Activated CD8-positive, alpha-beta memory T cell treated with anti-CD3 and anti-CD28 coated beads, Interleukin-2, amount 50 U/mL, for 24 hours (primary cell): Measurements from ENCODE around the gene SYNDIG1.

Source experiments
- DNase-seq: peaks from one replicate; pipeline ENCODE4 v3.0.0-alpha.2; 2020; ENCODE audit errors: extremely low read depth

Gene SYNDIG1

DNA sequence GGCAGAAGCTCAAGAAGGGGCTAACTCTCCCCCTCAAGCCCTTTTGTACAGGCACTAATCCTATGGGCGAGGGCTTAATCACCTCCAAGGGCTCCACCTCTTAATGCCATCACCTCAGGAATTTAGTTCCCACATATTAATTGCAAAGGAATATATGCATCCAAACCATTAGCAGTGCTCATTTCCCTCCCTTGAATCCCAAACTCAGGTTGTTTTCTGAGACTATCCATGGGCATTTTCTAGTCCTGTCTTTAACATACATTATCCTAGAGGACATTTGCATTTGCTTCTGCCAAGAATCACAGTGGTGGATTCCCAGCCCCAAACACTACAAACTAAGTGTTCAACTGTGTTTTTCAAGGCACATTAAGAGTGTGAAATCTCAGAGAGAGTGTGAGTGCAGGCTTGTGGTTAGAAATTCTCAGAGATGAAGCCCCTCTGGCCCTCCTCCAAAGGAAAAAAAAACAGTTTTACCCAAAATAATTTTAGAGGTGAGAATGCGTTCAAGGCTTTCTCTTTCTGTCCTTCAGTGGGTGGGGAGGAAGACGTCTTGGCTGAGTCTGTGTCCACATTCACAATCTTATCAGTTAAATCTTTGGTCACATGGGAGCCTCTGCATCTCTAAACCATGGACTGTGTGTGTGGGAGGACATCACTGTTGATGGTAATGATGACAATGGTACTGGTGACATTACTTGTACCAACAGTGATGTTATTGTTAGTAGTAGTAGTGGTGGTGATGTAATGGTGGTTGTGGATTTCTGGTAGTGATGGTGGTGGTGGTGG is 59.3 kb downstream of the SYNDIG1 start:
- no peak for DNase-seq

DNA sequence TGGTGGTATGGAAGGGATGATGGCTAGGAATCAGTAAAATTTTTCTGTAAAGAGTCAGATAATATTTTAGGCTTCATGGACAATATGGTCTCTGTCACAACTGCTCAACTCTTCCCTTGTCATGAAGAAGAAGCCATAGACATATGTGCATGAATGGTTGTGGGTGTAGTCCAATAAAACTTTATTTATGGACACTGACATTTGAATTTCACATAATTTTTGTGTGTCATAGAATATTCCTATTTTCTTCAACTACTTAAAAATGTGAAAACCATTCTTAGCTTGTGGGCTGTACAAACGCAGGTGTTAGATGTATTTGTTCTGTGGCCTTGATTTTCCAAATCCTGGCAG is 59.9 kb downstream of the SYNDIG1 start:
- no peak for DNase-seq

DNA sequence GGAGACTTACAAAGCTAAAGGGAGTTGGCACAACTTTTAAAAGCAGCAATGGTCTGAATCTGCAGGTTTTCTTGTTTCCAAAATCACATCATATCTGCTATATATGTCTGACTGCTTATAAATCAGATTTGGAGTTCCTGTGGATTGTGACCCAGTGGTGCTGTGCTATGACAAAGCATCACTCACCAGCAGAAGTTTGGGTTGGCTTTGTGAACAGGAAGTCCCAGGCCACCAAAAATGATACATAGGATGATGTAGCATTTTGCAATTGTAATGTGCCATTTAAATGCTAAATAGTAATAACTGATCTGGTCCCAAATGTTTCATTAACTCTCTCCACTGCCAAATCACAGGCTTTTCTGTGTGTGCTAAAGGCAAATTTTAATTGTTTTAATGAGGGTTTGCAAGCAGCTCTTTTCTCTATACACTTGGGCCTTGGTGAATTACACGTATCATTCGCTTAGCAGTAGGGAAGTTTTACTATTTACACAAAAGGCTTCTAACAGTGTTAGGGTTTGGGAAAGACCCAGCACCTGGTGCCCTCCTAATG is 60.8 kb downstream of the SYNDIG1 start:
- DNase-seq = no peak

DNA sequence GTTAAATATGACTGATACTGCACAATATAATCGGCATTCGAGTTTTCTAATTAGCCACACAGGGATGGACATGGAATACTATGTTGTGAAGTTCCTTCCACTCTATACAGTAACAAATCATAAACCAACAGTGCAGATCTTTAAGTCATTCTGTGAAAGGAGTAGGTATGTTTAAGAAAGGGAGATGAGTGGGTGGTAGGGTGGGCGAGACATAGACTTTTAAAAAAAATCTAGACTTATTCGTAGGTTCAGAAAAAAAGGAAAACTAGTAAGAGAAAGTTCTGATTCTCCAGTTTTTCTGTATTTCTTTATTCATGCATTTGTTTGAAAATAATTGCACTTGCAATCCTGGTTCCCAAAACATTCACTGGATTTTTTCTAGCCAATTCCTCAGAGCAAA is 61.8 kb downstream of the SYNDIG1 start:
- DNase-seq = no peak

DNA sequence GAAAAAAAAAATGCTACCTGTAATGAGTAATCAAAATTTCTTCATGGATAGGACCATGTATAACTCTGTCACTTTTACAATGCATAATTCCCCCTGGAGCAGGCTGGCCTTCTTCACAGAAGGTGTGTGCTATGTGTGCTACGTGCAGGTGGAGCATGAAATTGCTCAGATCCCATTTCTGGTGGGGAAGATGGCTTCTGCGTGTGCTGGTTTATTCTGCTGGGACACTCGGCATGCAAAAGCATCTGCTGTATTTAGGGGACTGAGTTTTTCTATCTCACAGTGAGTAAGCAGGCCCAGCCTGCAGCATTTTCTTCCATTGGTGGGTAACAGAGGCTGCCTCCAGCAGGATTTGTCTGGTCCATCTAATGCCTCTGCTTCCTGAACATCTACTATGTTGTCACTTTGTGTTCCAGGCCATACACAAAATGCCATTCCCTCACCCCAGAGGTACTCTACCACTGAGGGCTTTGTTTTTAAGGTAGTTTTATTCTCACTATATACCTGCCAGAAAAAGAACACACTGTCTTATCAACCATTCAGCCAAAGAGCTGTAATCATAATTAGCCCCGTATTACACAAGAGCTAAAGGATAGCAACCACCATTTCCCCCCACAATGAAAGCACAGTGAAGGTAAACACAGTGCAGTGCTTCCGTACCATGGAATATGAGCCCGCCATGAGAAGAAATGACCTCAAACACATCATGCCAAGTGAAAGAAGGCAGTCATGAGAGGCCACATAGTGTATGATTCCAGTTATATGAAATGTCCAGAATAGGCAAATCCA is 62.4 kb downstream of the SYNDIG1 start:
- no peak for DNase-seq

DNA sequence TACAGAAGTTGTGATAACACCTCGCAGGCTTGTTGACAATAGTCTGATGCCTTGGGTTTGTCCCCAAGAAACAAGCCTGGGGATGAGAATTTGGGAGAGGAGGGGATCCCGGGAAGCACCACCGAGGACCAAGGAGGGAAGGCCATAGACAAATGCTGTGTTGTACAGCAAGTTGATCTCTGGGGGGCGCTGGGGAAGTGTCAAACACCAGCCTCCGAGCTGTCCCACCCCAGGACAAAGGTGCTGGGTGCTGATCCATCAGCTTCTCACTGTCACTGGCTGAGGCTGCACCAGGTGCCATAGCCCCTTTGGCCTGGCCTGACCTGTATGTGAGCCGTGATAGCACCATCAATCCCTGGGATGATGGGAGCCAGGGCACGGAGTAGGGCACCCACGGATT is 64.0 kb downstream of the SYNDIG1 start:
- no peak for DNase-seq

DNA sequence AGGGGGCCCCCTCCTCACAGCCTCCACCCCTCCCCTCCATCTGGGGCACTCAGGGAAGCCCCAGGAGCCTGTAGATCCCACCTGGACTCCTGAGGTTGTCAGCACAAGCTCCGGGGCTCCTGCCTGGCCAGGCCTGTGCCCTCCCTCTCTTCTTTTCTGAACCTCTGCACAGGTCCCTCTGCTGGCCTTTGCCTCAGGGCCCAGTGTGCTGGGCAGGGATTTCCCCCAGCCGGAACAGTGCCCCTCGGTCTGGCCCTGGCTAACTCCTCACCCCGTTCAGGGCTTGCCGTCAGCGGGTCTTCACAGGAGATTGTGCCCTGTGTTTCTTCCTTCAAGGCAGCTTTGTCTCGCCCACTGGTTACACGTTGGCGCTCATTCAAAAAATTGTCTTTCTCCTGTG is 64.9 kb downstream of the SYNDIG1 start:
- DNase-seq = no peak

DNA sequence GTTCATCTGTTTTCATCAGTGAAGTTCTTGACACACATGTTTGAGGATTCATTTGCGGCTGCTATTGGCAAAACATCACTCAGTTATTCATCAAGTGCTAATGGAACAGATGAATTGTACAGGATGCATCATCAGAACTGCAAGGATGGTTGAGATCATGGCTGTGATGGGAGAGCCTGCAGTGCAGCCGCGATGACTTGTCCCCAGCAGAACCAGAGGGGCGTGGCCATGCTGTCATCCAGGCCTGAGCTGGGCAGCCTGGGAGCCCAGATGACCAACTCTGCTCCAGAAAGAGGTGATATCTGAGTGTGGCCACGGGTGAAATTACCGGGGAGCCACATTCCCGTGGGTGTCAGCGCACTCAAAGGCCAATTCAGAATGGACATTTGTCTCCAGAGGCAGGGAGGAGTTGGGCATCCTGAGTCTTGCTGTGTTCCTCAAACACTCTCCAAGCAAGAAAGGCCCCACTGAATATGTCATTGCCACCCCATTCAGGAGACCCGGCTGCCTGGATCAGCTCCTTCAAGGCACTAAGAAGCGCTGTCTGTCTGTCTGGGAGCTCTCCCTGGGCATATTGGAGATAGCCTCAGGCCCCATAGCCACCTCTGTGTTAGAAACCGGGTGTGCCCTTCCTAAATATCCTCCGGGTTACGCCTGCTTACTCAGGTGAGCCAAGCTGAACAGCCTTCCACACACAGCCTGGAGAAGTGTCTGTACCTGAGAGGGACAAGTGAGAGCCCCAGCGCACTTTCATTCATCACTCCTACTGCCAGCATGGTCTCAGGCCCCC is 66.7 kb downstream of the SYNDIG1 start:
- no peak for DNase-seq

DNA sequence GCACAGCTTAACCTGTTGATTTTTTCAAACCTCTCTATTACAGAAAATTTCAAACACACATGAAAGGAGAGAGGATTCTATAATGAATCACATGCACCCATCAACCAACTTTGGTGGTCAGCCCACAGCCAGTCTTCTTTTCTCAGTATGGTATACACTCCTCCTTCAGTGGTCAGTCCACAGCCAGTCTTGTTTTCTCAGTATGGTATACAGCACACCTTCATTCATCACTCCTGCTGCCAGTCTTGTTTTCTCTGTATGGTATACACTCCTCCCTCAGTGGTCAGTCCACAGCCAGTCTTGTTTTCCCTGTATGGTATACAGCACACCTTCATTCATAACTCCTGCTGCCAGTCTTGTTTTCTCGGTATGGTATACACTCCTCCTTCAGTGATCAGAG is 67.8 kb downstream of the SYNDIG1 start:
- DNase-seq = no peak

DNA sequence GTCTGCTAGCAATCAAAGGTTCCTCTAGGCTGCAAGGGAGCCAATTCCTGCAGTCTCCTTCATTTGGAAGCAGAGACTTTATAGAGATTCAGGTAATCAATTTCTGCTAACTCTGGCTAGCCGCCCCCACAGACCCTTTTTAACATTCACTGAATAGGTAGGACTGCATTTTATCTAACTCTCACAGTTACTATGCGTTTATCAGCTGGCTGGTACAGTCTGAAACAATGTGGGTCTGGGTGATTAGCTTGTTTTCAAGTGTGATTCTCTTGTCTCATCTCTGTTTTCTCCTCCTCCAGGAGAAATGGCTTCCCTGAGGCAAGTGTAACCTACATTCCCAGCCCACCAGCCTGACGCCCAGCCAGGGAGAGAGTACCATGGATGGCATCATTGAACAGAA is 73.3 kb downstream of the SYNDIG1 start:
- DNase-seq = no peak

DNA sequence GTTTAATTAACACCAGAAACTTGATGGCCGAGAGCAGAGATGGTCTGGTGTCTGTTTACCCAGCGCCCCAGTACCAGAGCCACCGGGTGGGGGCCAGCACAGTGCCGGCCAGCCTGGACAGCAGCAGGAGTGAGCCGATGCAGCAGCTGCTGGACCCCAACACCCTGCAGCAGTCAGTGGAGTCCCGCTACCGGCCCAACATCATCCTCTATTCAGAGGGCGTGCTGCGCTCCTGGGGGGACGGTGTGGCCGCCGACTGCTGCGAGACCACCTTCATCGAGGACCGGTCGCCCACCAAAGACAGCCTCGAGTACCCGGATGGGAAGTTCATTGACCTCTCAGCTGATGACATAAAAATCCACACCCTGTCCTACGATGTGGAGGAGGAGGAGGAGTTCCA is 73.7 kb downstream of the SYNDIG1 start:
- no peak for DNase-seq

DNA sequence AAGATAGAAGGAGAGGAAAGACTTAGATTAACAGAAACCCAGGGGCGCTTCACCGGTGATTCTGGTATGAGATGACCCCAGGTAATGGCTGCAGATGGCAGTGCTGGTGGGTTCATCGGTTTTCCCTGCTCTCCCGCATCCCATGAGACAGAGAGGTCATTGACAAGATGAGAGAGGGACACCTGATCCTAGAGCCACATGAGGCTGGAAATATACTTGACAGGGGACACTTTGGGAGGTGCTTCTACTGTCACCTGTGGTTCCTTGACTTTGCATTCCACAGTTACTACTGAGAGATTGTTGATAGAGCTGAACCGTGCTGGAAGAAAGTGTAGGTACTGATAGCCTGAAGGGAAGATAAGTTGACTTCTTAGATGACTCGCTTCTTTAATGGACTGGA is 74.3 kb downstream of the SYNDIG1 start:
- no peak for DNase-seq

DNA sequence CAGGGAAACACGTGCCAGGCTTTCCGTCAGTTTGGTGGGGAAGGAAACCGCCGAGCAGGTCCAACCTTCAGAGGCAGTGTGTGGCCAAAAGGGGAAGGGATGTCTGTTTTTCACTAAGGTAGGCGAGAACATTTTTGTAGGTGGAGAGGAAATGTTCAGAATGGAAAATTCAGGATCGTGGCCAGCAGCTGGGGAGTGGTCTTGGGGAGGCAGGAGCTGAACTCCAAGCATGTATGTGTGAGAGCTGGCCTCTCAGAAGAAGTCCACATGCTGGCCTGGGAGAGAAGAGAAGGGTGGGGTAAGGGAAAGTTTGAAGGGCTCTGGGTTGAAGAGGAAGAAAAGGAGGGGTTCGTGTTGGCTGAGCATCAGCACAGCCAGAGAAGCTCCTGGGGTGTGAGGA is 74.9 kb downstream of the SYNDIG1 start:
- no peak for DNase-seq

DNA sequence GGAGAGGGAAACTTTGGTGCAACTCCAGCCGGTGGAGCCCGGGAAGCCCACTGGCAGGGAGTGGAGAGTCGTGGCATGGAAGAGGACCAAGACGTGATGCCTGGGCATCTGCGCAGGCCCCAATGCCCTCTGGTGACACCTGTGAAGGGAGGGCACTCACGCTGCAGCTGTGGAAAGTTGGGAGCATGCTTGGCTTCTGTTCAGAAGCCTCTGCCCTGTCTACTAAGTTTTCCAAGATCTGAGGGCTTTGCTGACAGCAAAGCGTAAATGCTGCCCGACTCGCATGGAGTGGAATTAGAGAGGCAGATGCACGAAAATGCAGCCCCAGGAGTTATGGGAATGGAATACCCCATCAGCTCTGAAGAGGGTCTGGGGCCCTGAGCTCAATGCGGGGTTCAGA is 75.7 kb downstream of the SYNDIG1 start:
- no peak for DNase-seq

DNA sequence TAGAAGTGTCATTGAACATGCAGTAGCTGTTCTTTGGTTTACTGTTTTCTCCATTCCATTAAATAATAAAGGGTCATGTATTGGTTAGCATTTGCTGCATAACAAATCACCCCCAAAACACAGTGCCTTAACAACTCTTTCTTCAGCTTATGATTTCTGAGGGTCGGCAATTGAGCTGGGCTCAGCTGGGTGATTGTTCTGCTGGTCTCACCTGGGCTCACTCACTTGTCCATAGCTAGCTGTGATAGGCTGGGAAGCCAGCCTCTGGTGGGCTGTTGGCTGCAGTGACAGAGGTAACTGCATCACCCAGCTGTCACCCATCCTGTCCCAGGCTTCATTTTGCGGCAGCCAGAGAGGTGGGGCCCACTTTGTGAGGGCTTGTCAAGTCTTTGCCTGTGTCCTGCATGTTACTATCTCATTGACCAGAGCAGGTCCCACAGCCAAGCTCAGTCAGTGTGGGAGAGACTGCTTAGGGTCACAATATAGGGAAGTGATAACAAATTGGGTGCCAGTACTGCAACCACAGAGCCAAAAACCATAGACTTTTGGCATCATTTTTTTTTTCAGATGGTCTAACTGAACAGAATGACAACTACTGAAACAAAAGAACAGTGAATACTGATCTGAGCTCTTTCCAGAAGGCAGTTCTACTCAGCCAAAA is 76.9 kb downstream of the SYNDIG1 start:
- no peak for DNase-seq

DNA sequence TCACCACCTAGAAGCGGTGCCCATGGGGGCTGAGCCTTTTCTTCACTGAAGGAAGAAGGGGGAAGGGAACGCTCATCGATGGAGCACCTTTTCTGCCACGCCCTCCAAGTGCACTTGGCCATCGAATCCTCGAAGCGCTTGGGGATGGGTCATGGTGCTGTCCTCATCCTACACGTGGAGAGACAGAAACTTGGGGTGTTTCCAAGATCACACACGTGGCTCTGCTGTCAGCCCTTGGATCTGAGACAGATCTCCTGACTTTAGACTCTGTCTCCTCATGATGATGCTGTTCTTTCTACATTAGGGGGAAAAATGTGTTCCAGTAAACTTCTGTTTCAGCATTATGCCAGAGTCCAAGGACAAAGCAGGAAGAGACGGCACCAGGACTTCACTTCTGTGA is 78.5 kb downstream of the SYNDIG1 start:
- no peak for DNase-seq

DNA sequence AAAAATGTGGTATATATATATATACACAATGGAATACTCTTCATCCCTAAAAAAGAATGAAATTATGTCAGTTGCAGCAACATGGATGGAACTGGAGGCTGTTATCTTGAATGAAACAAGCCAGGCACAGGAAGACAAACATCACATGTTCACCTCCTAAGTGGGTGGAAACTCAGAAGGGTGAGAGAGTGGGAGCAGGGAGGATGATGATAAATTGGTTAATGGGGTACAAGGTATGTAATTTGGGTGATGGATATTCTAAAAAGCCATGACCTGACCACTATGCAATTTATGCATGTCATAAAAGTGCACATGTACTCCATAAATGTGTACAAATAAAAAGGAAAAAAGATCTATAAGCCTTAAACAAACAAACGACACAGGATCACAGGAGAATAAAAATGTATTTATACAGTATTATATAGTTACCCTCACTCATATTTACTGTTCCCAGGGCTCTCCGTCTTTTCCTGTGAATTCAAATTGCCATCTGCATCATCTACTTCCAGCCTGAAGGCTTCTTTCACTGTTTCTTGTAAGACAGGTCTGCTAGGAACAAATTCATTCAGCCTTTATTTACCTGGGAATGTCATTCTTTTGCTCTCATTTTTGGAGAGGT is 89.8 kb downstream of the SYNDIG1 start:
- no peak for DNase-seq

DNA sequence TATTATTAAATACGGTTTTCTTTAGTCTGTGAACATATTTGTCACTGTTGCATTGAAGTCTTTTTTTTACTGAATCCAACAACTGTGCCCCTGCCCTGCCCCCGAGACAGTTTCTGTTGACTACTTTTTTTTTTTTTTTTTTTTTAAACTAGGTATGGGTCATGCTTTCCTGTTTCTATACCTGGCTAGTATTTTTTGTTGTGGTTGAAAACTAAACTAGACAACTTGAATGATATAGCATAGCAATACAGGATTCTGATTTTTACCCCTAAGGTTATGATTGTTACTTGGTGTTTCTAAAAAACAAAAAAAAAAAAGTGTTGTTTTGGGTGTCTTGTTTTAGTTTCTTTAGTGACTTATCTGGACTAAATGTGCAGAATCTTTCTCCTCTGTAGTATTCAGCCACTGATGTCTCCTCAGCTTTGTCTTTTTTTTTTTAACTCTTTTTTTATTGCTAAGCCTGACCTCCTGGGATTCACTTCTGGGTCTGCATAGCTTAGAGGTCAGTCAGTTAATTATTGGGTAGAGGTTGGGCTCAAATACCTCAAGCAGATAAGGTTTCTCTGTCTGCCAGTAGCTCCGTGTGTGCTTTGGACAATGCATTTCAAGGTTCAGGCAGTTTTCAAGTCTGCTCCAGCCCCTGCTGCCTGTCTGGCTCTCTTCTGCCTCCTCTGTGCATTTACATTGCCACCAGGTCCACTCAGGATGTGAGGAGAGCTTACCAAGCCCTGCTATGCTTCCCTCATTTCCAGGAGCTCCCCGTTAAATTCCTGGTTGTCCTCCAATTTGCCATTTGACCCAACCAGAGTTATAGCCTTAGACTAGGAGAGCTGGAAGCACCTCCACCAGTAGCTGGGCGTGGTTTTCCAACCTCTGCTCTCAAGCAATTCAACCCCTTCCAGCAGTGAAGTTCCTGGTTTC is 91.4 kb downstream of the SYNDIG1 start:
- DNase-seq = no peak

DNA sequence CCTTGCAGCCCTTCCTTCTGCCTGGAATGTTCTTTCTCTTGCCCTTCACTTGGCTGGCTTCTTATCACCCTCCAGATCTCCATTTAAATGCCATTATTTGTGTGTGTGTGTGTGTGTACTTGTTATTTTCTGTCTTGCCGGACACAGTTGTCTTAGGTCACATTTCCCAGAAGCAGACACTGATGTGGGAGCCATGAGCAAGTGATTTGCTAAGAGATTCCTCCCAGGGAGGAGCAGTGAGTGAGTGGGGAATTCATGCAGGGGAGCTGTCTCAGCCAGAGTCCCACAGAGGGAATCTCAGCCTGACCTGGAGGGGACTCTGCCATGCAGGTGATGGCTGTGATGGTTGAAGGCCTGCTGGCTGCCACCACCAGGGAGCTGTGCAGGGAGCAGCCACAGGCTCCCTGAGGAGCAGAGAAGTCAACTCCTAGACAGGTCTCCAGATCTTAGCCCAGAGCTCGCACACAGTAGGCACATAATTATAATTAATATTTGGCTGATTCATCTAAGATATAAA is 96.5 kb downstream of the SYNDIG1 start:
- no peak for DNase-seq

DNA sequence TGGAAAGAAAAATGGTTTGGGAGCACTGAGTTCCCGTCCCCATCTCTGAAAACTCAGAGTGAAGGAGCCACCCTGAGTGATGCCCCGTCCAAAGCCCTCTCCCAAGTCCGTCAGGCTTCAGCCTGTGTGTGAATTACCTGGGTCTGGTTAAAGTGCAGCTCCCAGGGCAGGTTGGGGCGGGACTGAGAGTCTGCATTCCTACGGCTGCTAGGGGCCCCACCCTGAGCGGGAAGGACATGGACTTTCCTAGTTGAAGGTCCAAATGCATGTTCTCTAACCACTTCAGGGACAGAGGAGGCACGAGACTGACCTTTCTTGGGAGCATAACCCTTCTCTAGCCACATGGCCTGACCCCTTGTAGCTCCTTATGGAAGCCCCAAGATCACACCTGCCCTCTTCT is 97.2 kb downstream of the SYNDIG1 start:
- no peak for DNase-seq
